HepG2 (cell line): Measurements from ENCODE around the gene TXNL4A. TPM values are rescaled to one million over a fixed set of nuclear protein-coding genes. Genes with fewer than 3 reads are reported as not detected.

Experiments used
- CAMTA2 ChIP-seq: sonication (generic); formaldehyde crosslinking; IDR thresholded peaks from 2 replicates; pipeline ENCODE4 v1.4.0; 2020; ENCODE audit warnings: mild to moderate bottlenecking, missing genetic modification reagents, borderline replicate concordance
- CEBPB ChIP-seq: IDR thresholded peaks from 2 replicates; pipeline ENCODE4 v1.6.1; 2011; ENCODE audit warnings: low read depth, low read length, improper control_type of control experiment, borderline replicate concordance
- GLI4 ChIP-seq: sonication (generic); formaldehyde crosslinking; IDR thresholded peaks from 2 replicates; pipeline ENCODE4 v1.5.1; 2020; ENCODE audit warnings: missing genetic modification reagents, mild to moderate bottlenecking, moderate library complexity, borderline replicate concordance
- GPBP1L1 ChIP-seq: sonication (generic); formaldehyde crosslinking; IDR thresholded peaks from 2 replicates; pipeline ENCODE4 v1.5.0; 2020; ENCODE audit warnings: mild to moderate bottlenecking, missing genetic modification reagents
- HBP1 ChIP-seq: IDR thresholded peaks from 2 replicates; pipeline ENCODE4 v1.6.1; 2016; ENCODE audit warnings: low read depth, control low read depth
- JARID2 ChIP-seq: sonication (generic); formaldehyde crosslinking; IDR thresholded peaks from 2 replicates; pipeline ENCODE4 v1.8.1; 2023; ENCODE audit warnings: missing genetic modification reagents, inconsistent platforms; ENCODE audit not compliant: insufficient replicate concordance
- NFIC ChIP-seq: IDR thresholded peaks from 2 replicates; pipeline ENCODE4 v1.6.1; 2012; ENCODE audit warnings: mild to moderate bottlenecking, low read length, inconsistent platforms
- NFYB ChIP-seq: sonication (generic); formaldehyde crosslinking; IDR thresholded peaks from 2 replicates; pipeline ENCODE4 v1.4.0; 2020; ENCODE audit warnings: missing genetic modification reagents
- ONECUT2 ChIP-seq: sonication (generic); formaldehyde crosslinking; IDR thresholded peaks from 2 replicates; pipeline ENCODE4 v1.4.0; 2020; ENCODE audit warnings: missing genetic modification reagents
- RAD21 ChIP-seq: fragments of 450-650 bp; formaldehyde crosslinking; IDR thresholded peaks from 2 replicates; pipeline ENCODE4 v1.5.0; 2020; ENCODE audit warnings: mild to moderate bottlenecking
- SALL2 ChIP-seq: sonication (generic); formaldehyde crosslinking; IDR thresholded peaks from 2 replicates; pipeline ENCODE4 v1.8.1; 2023; ENCODE audit warnings: mild to moderate bottlenecking, missing genetic modification reagents, inconsistent platforms
- THRA ChIP-seq: sonication (generic); formaldehyde crosslinking; IDR thresholded peaks from 2 replicates; pipeline ENCODE4 v1.4.0; 2020; ENCODE audit warnings: missing genetic modification reagents, borderline replicate concordance
- ZBTB33 ChIP-seq: sonication (generic); formaldehyde crosslinking; IDR thresholded peaks from 2 replicates; pipeline ENCODE4 v1.4.0; 2020; ENCODE audit warnings: missing genetic modification reagents
- ZC3H4 ChIP-seq: sonication (generic); formaldehyde crosslinking; IDR thresholded peaks from 2 replicates; pipeline ENCODE4 v1.4.0; 2020; ENCODE audit warnings: missing genetic modification reagents, borderline replicate concordance
- ZNF138 ChIP-seq: sonication (generic); formaldehyde crosslinking; IDR thresholded peaks from 2 replicates; pipeline ENCODE4 v1.5.0; 2020; ENCODE audit warnings: mild to moderate bottlenecking, low read depth, missing genetic modification reagents
- ZNF30 ChIP-seq: sonication (generic); formaldehyde crosslinking; IDR thresholded peaks from 2 replicates; pipeline ENCODE4 v1.5.0; 2020; ENCODE audit warnings: mild to moderate bottlenecking, missing genetic modification reagents
- ZNF350 ChIP-seq: sonication (generic); formaldehyde crosslinking; IDR thresholded peaks from 2 replicates; pipeline ENCODE4 v1.4.0; 2020; ENCODE audit warnings: mild to moderate bottlenecking, low read depth, missing genetic modification reagents, borderline replicate concordance
- ZNF639 ChIP-seq: conservative IDR thresholded peaks from 2 replicates; pipeline ENCODE4 v1.6.1; 2018; ENCODE audit warnings: missing genetic modification reagents
- ZXDC ChIP-seq: sonication (generic); formaldehyde crosslinking; IDR thresholded peaks from 2 replicates; pipeline ENCODE4 v1.5.0; 2020; ENCODE audit warnings: mild to moderate bottlenecking, missing genetic modification reagents
- polyA plus RNA-seq, 8 experiments: library from polyadenylated mRNA; depleted of rRNA in 3 of 8; stranded (reverse) in 7 of 8; unstranded in 1 of 8; fragments of >200 nt; fragmentation: Illumina TruSeq in 4 of 8; extraction: Trizol in 4 of 8; gene quantifications; 2 replicates each; pipeline versions ENCODE4 v1.2.1 to v1.2.3, GENCODE V29; 2011 to 2016; ENCODE audit warnings: low read depth in 4 of 8, missing spikeins in 1 of 8, mixed read lengths in 1 of 8; ENCODE audit not compliant: insufficient read depth in 1 of 8
- total RNA-seq, 5 experiments: library from RNA; depleted of rRNA; stranded (reverse); fragments of >200 nt; fragmentation: Illumina TruSeq; extraction: Trizol; gene quantifications; 2 replicates each; pipeline ENCODE4 v1.2.3, GENCODE V29; 2016; ENCODE audit warnings: low read depth in 1 of 5
- TF ChIP-seq, protein P1 (sequence below): sonication (generic); formaldehyde crosslinking; IDR thresholded peaks from 2 replicates; pipeline ENCODE4 v1.8.1; 2023; ENCODE audit warnings: mild to moderate bottlenecking, missing genetic modification reagents, borderline replicate concordance

TXNL4A gene
- total and polyA plus RNA-seq, 2 of the 13 experiments (the other 11 are each of a cell fraction or from before 2014, with no cell fraction given), result 172 to 202 TPM

DNA sequence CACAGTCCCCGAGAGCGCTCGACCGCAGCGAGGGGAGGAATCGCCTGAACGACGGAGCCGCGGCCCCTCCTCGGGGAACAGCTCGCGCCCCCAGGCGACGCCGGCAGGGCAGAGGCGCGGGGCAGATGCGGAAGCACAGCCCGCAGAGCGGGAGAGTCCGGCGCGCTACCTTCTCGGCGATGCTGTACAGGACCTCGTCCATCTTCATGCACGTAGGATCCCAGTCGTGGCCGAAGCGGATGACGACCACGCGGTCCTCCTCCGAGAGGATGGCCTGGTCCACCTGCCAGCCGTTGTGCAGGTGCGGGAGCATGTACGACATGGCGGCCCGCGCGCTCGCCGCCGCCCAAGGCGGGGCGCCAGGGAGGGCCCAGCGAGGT lies 302 bp downstream of the TXNL4A start (continued):
- no peak for TF ChIP-seq CAMTA2 (CRISPR knock-in tag)
- TF ChIP-seq RAD21 (CRISPR knock-in tag), result peak; percentile 37
- no peak for TF ChIP-seq GLI4 (CRISPR knock-in tag)
- no peak for TF ChIP-seq THRA
- TF ChIP-seq, protein P1, sequence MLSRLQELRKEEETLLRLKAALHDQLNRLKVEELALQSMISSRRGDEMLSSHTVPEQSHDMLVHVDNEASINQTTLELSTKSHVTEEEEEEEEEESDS (CRISPR knock-in tag), result no peak
- no peak for TF ChIP-seq HBP1 (CRISPR knock-in tag)
- TF ChIP-seq ZNF639, result no peak; the same call in 1 of the 2 replicates
- TF ChIP-seq ZC3H4, result no peak
- TF ChIP-seq ONECUT2 (CRISPR knock-in tag), result no peak
- no peak for TF ChIP-seq ZNF350 (CRISPR knock-in tag)
- TF ChIP-seq JARID2 (CRISPR knock-in tag), result no peak
- TF ChIP-seq ZNF138, result 0 out of 2 replicates have a peak, but pooled peaks have one; percentile 26
- TF ChIP-seq SALL2 (CRISPR knock-in tag), result no peak
- no peak for TF ChIP-seq ZBTB33 (CRISPR knock-in tag)
- no peak for TF ChIP-seq GPBP1L1 (CRISPR knock-in tag)
- no peak for TF ChIP-seq NFYB (CRISPR knock-in tag)
- TF ChIP-seq NFIC, result no peak
- TF ChIP-seq ZNF30 (CRISPR knock-in tag), result no peak
- TF ChIP-seq ZXDC (CRISPR knock-in tag), result no peak
- no peak for TF ChIP-seq CEBPB
